CD8-positive, alpha-beta memory T cell (primary cell): ENCODE results near the gene NEDD4L. TPM values are rescaled to one million over a fixed set of nuclear protein-coding genes. Genes with fewer than 3 reads are reported as not detected.
A peak's percentile ranks its signal among the peaks of the same experiment; 100 is the strongest.

ENCODE experiments used
- CTCF ChIA-PET: fragments of 350-600 bp; sonication (Branson Sonifier 250); formaldehyde crosslinking; loops from one replicate; lab custom pipeline; 2021; ENCODE audit warnings: antibody characterized with exemption; lab: Charles Lee
- POLR2A ChIA-PET: fragments of 350-600 bp; sonication (Branson Sonifier 250); formaldehyde crosslinking; loops from one replicate; lab custom pipeline; 2021; ENCODE audit warnings: antibody characterized with exemption; lab: Charles Lee
- DNase-seq, 5 donors: peaks; one replicate each; pipeline versions ENCODE4 v3.0.0 to v3.0.0-alpha.2; 2020 to 2022; ENCODE audit warnings: mixed read lengths in 1 of 5
- H3K27ac ChIP-seq: one replicate; pipeline ENCODE4 v1.7.0; 2013; ENCODE audit warnings: low read depth, mild to moderate bottlenecking, low read length, moderate library complexity
- H3K27me3 ChIP-seq: 2 replicates; pipeline ENCODE4 v1.7.0; 2013; ENCODE audit warnings: low read length, mild to moderate bottlenecking; ENCODE audit not compliant: insufficient read depth, poor library complexity, severe bottlenecking
- H3K36me3 ChIP-seq: 2 replicates; pipeline ENCODE4 v1.7.0; 2013; ENCODE audit warnings: mild to moderate bottlenecking, low read length, moderate library complexity; ENCODE audit not compliant: insufficient read depth
- H3K4me1 ChIP-seq: 2 replicates; pipeline ENCODE4 v1.7.0; 2013; ENCODE audit warnings: mild to moderate bottlenecking, low read length, moderate library complexity; ENCODE audit not compliant: insufficient read depth
- H3K4me3 ChIP-seq: 2 replicates; pipeline ENCODE4 v1.7.0; 2013; ENCODE audit warnings: mild to moderate bottlenecking, low read length
- H3K9me3 ChIP-seq: 2 replicates; pipeline ENCODE4 v1.7.0; 2013; ENCODE audit warnings: mild to moderate bottlenecking, low read length
- H3K27ac Mint-ChIP-seq, 8 donors: one replicate each; pipeline ENCODE4 v1.8.0; 2020 to 2021; ENCODE audit warnings: mixed read lengths in 8 of 8, mild to moderate bottlenecking in 6 of 8, inconsistent platforms in 3 of 8, moderate library complexity in 3 of 8
- H3K27me3 Mint-ChIP-seq, 2 donors: one replicate each; pipeline ENCODE4 v1.8.0; 2020 to 2021; ENCODE audit warnings: mixed read lengths in 2 of 2, mild to moderate bottlenecking in 1 of 2, moderate library complexity in 1 of 2
- H3K36me3 Mint-ChIP-seq, 3 donors: one replicate each; pipeline ENCODE4 v1.8.0; 2020 to 2021; ENCODE audit warnings: mixed read lengths in 3 of 3, inconsistent platforms in 1 of 3, mild to moderate bottlenecking in 1 of 3
- H3K4me1 Mint-ChIP-seq, 3 donors: one replicate each; pipeline ENCODE4 v1.8.0; 2020 to 2021; ENCODE audit warnings: mixed read lengths in 3 of 3, inconsistent platforms in 1 of 3, mild to moderate bottlenecking in 1 of 3
- H3K4me3 Mint-ChIP-seq, 7 donors: one replicate each; pipeline ENCODE4 v1.8.0; 2020 to 2021; ENCODE audit warnings: mixed read lengths in 7 of 7, mild to moderate bottlenecking in 6 of 7, moderate library complexity in 4 of 7, inconsistent platforms in 2 of 7
- H3K9me3 Mint-ChIP-seq, 5 donors: one replicate each; pipeline ENCODE4 v1.8.0; 2020 to 2022; ENCODE audit warnings: mixed read lengths in 5 of 5, mild to moderate bottlenecking in 3 of 5, moderate library complexity in 2 of 5, inconsistent platforms in 1 of 5
- polyA plus RNA-seq: library from polyadenylated mRNA; unstranded; fragments of 300-500 nt; fragmentation: Illumina TruSeq; gene quantifications from one replicate; pipeline ENCODE4 v1.2.3, GENCODE V29; 2021
- total RNA-seq, 2 experiments: library from RNA; stranded (reverse); gene quantifications; one replicate each; pipeline ENCODE4 v1.2.3, GENCODE V29; 2021

NEDD4L gene
- total and polyA plus RNA-seq, 3 experiments from 2014 or later, result 1.4 to 4.1 (median 3.0) TPM

- H3K4me1 Mint-ChIP-seq, result peaks cover 0 to 4% (median 0%) of the 10 kb centered on the region in 3 donors
- no peak overlapping the region for H3K4me3 ChIP-seq
- no peak overlapping the region for H3K27ac ChIP-seq
- H3K9me3 ChIP-seq, result no peaks in the 10 kb centered on the region
- no peak overlapping the region for H3K4me3 Mint-ChIP-seq
- no peaks in the 10 kb centered on the region for H3K27me3 ChIP-seq
- H3K36me3 ChIP-seq, result no peaks in the 10 kb centered on the region
- H3K9me3 Mint-ChIP-seq, result no peaks in the 10 kb centered on the region
- no peak overlapping the region for H3K27ac Mint-ChIP-seq
- POLR2A ChIA-PET, result no interaction called here
- CTCF ChIA-PET, result no interaction called here
- no peaks in the 10 kb centered on the region for H3K4me1 ChIP-seq
- H3K27me3 Mint-ChIP-seq, result peaks cover 5 to 12% of the 10 kb centered on the region in 2 donors
- DNase-seq, result no peak
- H3K36me3 Mint-ChIP-seq, result peaks cover 0 to 5% (median 0%) of the 10 kb centered on the region in 3 donors
Measured at GRCh38 chr18:58292638-58293037, 248.6 kb downstream of the NEDD4L start.

GRCh38 chr18:58297198-58297597 is 253.2 kb downstream of the NEDD4L start:
- no peak overlapping the region for H3K4me3 Mint-ChIP-seq
- peak overlapping the region in 2 of 8 donors; percentile 8 to 35 for H3K27ac Mint-ChIP-seq

DNA sequence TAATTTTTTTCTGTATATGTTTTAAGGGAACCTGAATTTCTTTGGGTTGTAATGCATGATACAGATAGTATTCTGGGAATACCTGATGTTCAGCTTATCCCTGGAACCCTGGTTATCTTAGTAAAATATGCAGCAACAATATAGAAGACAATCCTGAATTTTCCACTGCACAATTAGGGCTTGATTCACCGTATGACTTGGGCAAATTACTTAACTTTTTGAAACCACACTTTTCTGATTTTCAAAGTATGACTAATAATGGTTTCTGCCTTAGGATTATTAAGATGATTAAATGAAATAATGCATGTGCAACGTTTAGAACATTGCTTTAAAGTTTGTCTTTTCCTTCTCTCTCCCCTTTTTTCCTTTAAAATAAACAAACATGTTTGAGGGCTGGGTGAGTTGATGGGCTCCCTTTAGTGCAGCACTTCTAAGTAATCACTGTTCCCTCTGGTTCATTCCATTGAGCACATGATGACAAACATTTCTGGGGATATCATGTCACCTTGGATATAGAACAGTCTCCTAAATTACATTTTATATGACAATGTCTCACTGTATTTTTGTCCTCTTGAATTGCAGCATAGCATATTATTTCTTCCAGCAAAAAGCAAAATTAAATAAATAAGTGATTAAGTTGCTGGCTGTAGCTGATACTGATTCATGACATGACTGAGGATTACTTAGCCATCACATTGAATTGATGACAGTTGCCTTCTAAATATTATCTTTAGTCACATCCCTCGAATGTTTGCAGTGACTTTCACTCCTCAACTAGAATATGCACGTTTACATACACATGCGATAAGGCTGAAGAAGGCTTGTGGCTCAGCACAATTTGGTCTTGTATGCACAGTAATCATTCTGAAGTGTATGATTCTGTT is 254.5 kb downstream of the NEDD4L start:
- Histone ChIP-seq H3K27me3 (no peaks in the 10 kb centered on the region), H3K9me3 (no peaks in the 10 kb centered on the region), H3K4me3 (no peak overlapping the region), H3K27ac (no peak overlapping the region), H3K4me1 (peaks cover 7% of the 10 kb centered on the region), H3K36me3 (no peaks in the 10 kb centered on the region)
- Mint-ChIP-seq H3K4me1 (peaks cover 5 to 10% (median 5%) of the 10 kb centered on the region in 3 donors), H3K36me3 (no peaks in the 10 kb centered on the region), H3K4me3 (no peak overlapping the region), H3K9me3 (peaks cover 0 to 2% (median 0%) of the 10 kb centered on the region in 5 donors), H3K27ac (no peak overlapping the region), H3K27me3 (peaks cover 11 to 19% of the 10 kb centered on the region in 2 donors)
- no peak for DNase-seq
- ChIA-PET POLR2A (no interaction called here), CTCF (no interaction called here)

More at GRCh38 chr18:58297198-58297597, 253.2 kb downstream of the NEDD4L start:
- no peaks in the 10 kb centered on the region for H3K36me3 ChIP-seq
- H3K27me3 Mint-ChIP-seq, result peaks cover 6 to 17% of the 10 kb centered on the region in 2 donors
- no peak overlapping the region for H3K4me3 ChIP-seq
- ChIA-PET POLR2A (no interaction called here), CTCF (no interaction called here)
- no peaks in the 10 kb centered on the region for H3K27me3 ChIP-seq
- H3K4me1 ChIP-seq, result no peaks in the 10 kb centered on the region
- no peak for DNase-seq
- peaks cover 0 to 5% (median 0%) of the 10 kb centered on the region in 3 donors for H3K36me3 Mint-ChIP-seq
- no peaks in the 10 kb centered on the region for H3K9me3 ChIP-seq
- peaks cover 0 to 4% (median 0%) of the 10 kb centered on the region in 3 donors for H3K4me1 Mint-ChIP-seq
- no peak overlapping the region for H3K27ac ChIP-seq
- H3K9me3 Mint-ChIP-seq, result no peaks in the 10 kb centered on the region

- DNase-seq, result no peak
- ChIA-PET CTCF (no interaction called here), POLR2A (no interaction called here)
- Histone ChIP-seq H3K4me1 (peaks cover 11% of the 10 kb centered on the region), H3K4me3 (no peak overlapping the region), H3K27ac (no peak overlapping the region), H3K27me3 (no peaks in the 10 kb centered on the region), H3K36me3 (no peaks in the 10 kb centered on the region), H3K9me3 (no peaks in the 10 kb centered on the region)
- Mint-ChIP-seq H3K27me3 (peaks cover 14 to 23% of the 10 kb centered on the region in 2 donors), H3K4me3 (no peak overlapping the region), H3K27ac (no peak overlapping the region), H3K9me3 (peaks cover 0 to 2% (median 0%) of the 10 kb centered on the region in 5 donors), H3K36me3 (no peaks in the 10 kb centered on the region), H3K4me1 (peaks cover 5 to 13% (median 6%) of the 10 kb centered on the region in 3 donors)
Measured at GRCh38 chr18:58299135-58299473, 255.1 kb downstream of the NEDD4L start.

- no peak for DNase-seq
- peaks cover 5 to 13% (median 6%) of the 10 kb centered on the region in 3 donors for H3K4me1 Mint-ChIP-seq
- CTCF ChIA-PET, result no interaction called here
- H3K27me3 Mint-ChIP-seq, result peaks cover 14 to 30% of the 10 kb centered on the region in 2 donors
- POLR2A ChIA-PET, result no interaction called here
- no peak overlapping the region for H3K4me3 Mint-ChIP-seq
- Histone ChIP-seq H3K36me3 (no peaks in the 10 kb centered on the region), H3K27ac (no peak overlapping the region), H3K4me1 (peaks cover 11% of the 10 kb centered on the region), H3K4me3 (no peak overlapping the region), H3K27me3 (no peaks in the 10 kb centered on the region), H3K9me3 (no peaks in the 10 kb centered on the region)
- no peaks in the 10 kb centered on the region for H3K36me3 Mint-ChIP-seq
- no peak overlapping the region for H3K27ac Mint-ChIP-seq
- H3K9me3 Mint-ChIP-seq, result peaks cover 0 to 2% (median 0%) of the 10 kb centered on the region in 5 donors
Measured at GRCh38 chr18:58299936-58300335, 255.9 kb downstream of the NEDD4L start.

- no peak overlapping the region for H3K4me3 ChIP-seq
- POLR2A ChIA-PET, result no interaction called here
Measured at GRCh38 chr18:58300867-58301266, 256.8 kb downstream of the NEDD4L start.

GRCh38 chr18:58302811-58303210 is 258.8 kb downstream of the NEDD4L start:
- H3K27ac ChIP-seq, result no peak overlapping the region

More at GRCh38 chr18:58300867-58301266, 256.8 kb downstream of the NEDD4L start:
- Mint-ChIP-seq H3K4me3 (no peak overlapping the region), H3K4me1 (peaks cover 5 to 13% (median 6%) of the 10 kb centered on the region in 3 donors), H3K27me3 (peaks cover 15 to 32% of the 10 kb centered on the region in 2 donors), H3K27ac (no peak overlapping the region), H3K9me3 (peaks cover 0 to 5% (median 0%) of the 10 kb centered on the region in 5 donors), H3K36me3 (no peaks in the 10 kb centered on the region)
- Histone ChIP-seq H3K36me3 (no peaks in the 10 kb centered on the region), H3K27ac (no peak overlapping the region), H3K9me3 (no peaks in the 10 kb centered on the region), H3K4me1 (peaks cover 11% of the 10 kb centered on the region), H3K27me3 (no peaks in the 10 kb centered on the region)
- CTCF ChIA-PET, result no interaction called here
- DNase-seq, result no peak

DNA sequence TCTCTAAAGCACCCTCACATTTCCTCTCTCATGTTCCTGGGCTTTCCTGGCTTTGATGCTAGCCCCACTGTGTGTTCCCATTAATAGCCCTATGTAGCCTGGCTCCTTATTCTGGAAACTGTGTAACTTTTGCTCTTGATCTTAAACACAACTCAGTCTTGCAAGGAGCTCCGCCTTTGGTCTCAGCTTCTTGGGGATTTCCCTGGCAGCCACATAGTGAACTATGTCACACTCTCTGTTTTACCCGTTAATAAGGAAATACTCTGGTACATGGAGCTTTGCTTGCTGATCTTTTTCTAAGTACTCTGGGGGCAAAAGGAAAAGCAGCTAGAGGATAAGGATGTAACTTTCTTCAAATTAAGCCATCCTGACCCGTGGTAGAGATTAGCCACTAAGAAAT is 259.3 kb downstream of the NEDD4L start:
- Histone ChIP-seq H3K27ac (no peak overlapping the region), H3K27me3 (no peaks in the 10 kb centered on the region), H3K4me1 (peaks cover 14% of the 10 kb centered on the region), H3K9me3 (no peaks in the 10 kb centered on the region), H3K36me3 (no peaks in the 10 kb centered on the region), H3K4me3 (no peak overlapping the region)
- no peak for DNase-seq
- ChIA-PET POLR2A (no interaction called here), CTCF (no interaction called here)
- Mint-ChIP-seq H3K27me3 (peaks cover 18 to 39% of the 10 kb centered on the region in 2 donors), H3K27ac (peak overlapping the region in 2 of 8 donors; percentile 12 to 39), H3K4me3 (peak overlapping the region in 1 of 7 donors; percentile 7), H3K9me3 (peaks cover 0 to 5% (median 2%) of the 10 kb centered on the region in 5 donors), H3K4me1 (peaks cover 5 to 9% (median 6%) of the 10 kb centered on the region in 3 donors), H3K36me3 (no peaks in the 10 kb centered on the region)

More at GRCh38 chr18:58302811-58303210, 258.8 kb downstream of the NEDD4L start:
- no peak for DNase-seq
- H3K27me3 ChIP-seq, result no peaks in the 10 kb centered on the region
- no peaks in the 10 kb centered on the region for H3K36me3 ChIP-seq
- peaks cover 11% of the 10 kb centered on the region for H3K4me1 ChIP-seq
- peaks cover 18 to 39% of the 10 kb centered on the region in 2 donors for H3K27me3 Mint-ChIP-seq
- H3K4me3 Mint-ChIP-seq, result no peak overlapping the region
- peak overlapping the region in 1 of 8 donors; percentile 32 for H3K27ac Mint-ChIP-seq
- H3K9me3 Mint-ChIP-seq, result peaks cover 0 to 5% (median 2%) of the 10 kb centered on the region in 5 donors
- ChIA-PET CTCF (no interaction called here), POLR2A (no interaction called here)
- no peaks in the 10 kb centered on the region for H3K36me3 Mint-ChIP-seq
- H3K4me1 Mint-ChIP-seq, result peaks cover 5 to 9% (median 6%) of the 10 kb centered on the region in 3 donors
- H3K9me3 ChIP-seq, result no peaks in the 10 kb centered on the region
- H3K4me3 ChIP-seq, result no peak overlapping the region
